Large intestine (tissue), 3 donors: ENCODE results near the gene MBD4. TPM values are rescaled to one million over a fixed set of nuclear protein-coding genes. Genes with fewer than 3 reads are reported as not detected.
"Not testable (repeated sequence)": the region's sequence is repeated elsewhere in the genome, so short reads cannot be mapped to it uniquely, and the experiment has no call there.

Experiments
- DNase-seq, 2 donors: peaks; one replicate each; pipeline versions ENCODE4 v3.0.0 to v3.0.0-alpha.2; 2013
- H3K27ac ChIP-seq: one replicate; pipeline ENCODE4 v1.5.1; 2013; ENCODE audit warnings: low read length
- H3K27me3 ChIP-seq: 2 replicates; pipeline ENCODE4 v1.6.1; 2013; ENCODE audit warnings: low read length; ENCODE audit not compliant: control insufficient read depth, insufficient read depth
- H3K36me3 ChIP-seq: 2 replicates; pipeline ENCODE4 v1.6.1; 2013; ENCODE audit warnings: low read length; ENCODE audit not compliant: control insufficient read depth, insufficient read depth
- H3K4me1 ChIP-seq: one replicate; pipeline ENCODE4 v1.6.1; 2013; ENCODE audit warnings: low read length; ENCODE audit not compliant: control insufficient read depth, insufficient read depth
- H3K4me3 ChIP-seq: one replicate; pipeline ENCODE4 v1.5.1; 2013; ENCODE audit warnings: low read length
- H3K9me3 ChIP-seq: one replicate; pipeline ENCODE4 v1.6.1; 2013; ENCODE audit warnings: mild to moderate bottlenecking, low read depth, low read length, moderate library complexity; ENCODE audit not compliant: control insufficient read depth
- WGBS: methylation state at CpG from one replicate; pipeline ENCODE4 v1.1.5; 2013; ENCODE audit warnings: low lambda C conversion rate; ENCODE audit not compliant: insufficient coverage; 5-methylcytosine and 5-hydroxymethylcytosine counted together
- polyA plus RNA-seq: library from polyadenylated mRNA; unstranded; fragments of 120-200 nt; gene quantifications from one replicate; pipeline ENCODE4 v1.2.1, GENCODE V29; 2013

The MBD4 gene
- polyA plus RNA-seq, 1 donor: 38.4 TPM

GRCh38 chr3:129413238-129413637, 26.5 kb downstream of the MBD4 start:
- no CpG with 5 or more reads among the region's 3 CpGs for WGBS
- not testable (repeated sequence) for DNase-seq

GRCh38 chr3:129412542-129413198, 27.1 kb downstream of the MBD4 start:
- peaks cover 17% of the 10 kb centered on the region for H3K4me1 ChIP-seq
- H3K4me3 ChIP-seq: no peak overlapping the region
- H3K27me3 ChIP-seq: no peaks in the 10 kb centered on the region
- WGBS: no CpG with 5 or more reads among the region's 6 CpGs
- no peak for DNase-seq
- no peaks in the 10 kb centered on the region for H3K9me3 ChIP-seq
- H3K27ac ChIP-seq: peak overlapping the region; percentile 46
- no peaks in the 10 kb centered on the region for H3K36me3 ChIP-seq

More at GRCh38 chr3:129413238-129413637, 26.5 kb downstream of the MBD4 start:
- H3K9me3 ChIP-seq, H3K36me3 ChIP-seq, H3K27me3 ChIP-seq, H3K4me3 ChIP-seq: not testable (repeated sequence)
- Histone ChIP-seq H3K27ac (peak overlapping the region; percentile 46), H3K4me1 (peaks cover 19% of the 10 kb centered on the region)

- H3K27ac ChIP-seq: no peak overlapping the region
Observed at GRCh38 chr3:129410971-129411370, 28.8 kb downstream of the MBD4 start.

GRCh38 chr3:129409541-129409940, 30.2 kb downstream of the MBD4 start:
- Histone ChIP-seq H3K9me3 (no peaks in the 10 kb centered on the region), H3K4me3 (no peak overlapping the region), H3K36me3 (no peaks in the 10 kb centered on the region), H3K27me3 (no peaks in the 10 kb centered on the region), H3K4me1 (peaks cover 17% of the 10 kb centered on the region), H3K27ac (no peak overlapping the region)
- 100% methylated on average over 1 of the region's 2 CpGs for WGBS
- no peak for DNase-seq

More at GRCh38 chr3:129410971-129411370, 28.8 kb downstream of the MBD4 start:
- Histone ChIP-seq H3K36me3 (no peaks in the 10 kb centered on the region), H3K9me3 (no peaks in the 10 kb centered on the region), H3K27me3 (no peaks in the 10 kb centered on the region), H3K4me1 (peaks cover 17% of the 10 kb centered on the region), H3K4me3 (no peak overlapping the region)
- WGBS: no CpG with 5 or more reads among the region's 17 CpGs
- no peak for DNase-seq

GRCh38 chr3:129404610-129405009, 35.1 kb downstream of the MBD4 start:
- no CpG with 5 or more reads among the region's 5 CpGs for WGBS
- Histone ChIP-seq H3K4me1 (no peaks in the 10 kb centered on the region), H3K36me3 (no peaks in the 10 kb centered on the region), H3K27ac (no peak overlapping the region), H3K27me3 (no peaks in the 10 kb centered on the region), H3K4me3 (no peak overlapping the region), H3K9me3 (no peaks in the 10 kb centered on the region)
- DNase-seq: no peak

GRCh38 chr3:129404130-129404529, 35.6 kb downstream of the MBD4 start:
- no CpG with 5 or more reads among the region's 8 CpGs for WGBS
- no peaks in the 10 kb centered on the region for H3K9me3 ChIP-seq

GRCh38 chr3:129403450-129403849, 36.3 kb downstream of the MBD4 start:
- Histone ChIP-seq H3K27ac (no peak overlapping the region), H3K9me3 (no peaks in the 10 kb centered on the region), H3K36me3 (no peaks in the 10 kb centered on the region), H3K4me3 (no peak overlapping the region), H3K27me3 (no peaks in the 10 kb centered on the region), H3K4me1 (peaks cover 2% of the 10 kb centered on the region)
- no CpG with 5 or more reads among the region's 7 CpGs for WGBS
- DNase-seq: no peak

More at GRCh38 chr3:129404130-129404529, 35.6 kb downstream of the MBD4 start:
- H3K27ac ChIP-seq: no peak overlapping the region
- H3K4me3 ChIP-seq: no peak overlapping the region
- H3K36me3 ChIP-seq: no peaks in the 10 kb centered on the region
- no peaks in the 10 kb centered on the region for H3K27me3 ChIP-seq
- H3K4me1 ChIP-seq: no peaks in the 10 kb centered on the region
- no peak for DNase-seq

- Histone ChIP-seq H3K36me3 (no peaks in the 10 kb centered on the region), H3K4me3 (no peak overlapping the region), H3K27me3 (no peaks in the 10 kb centered on the region), H3K27ac (no peak overlapping the region), H3K4me1 (peaks cover 4% of the 10 kb centered on the region), H3K9me3 (no peaks in the 10 kb centered on the region)
- DNase-seq: no peak
- WGBS: 80% methylated on average over 1 of the region's 4 CpGs
Observed at GRCh38 chr3:129402616-129403015, 37.1 kb downstream of the MBD4 start.

- Histone ChIP-seq H3K4me1 (peaks cover 4% of the 10 kb centered on the region), H3K27ac (no peak overlapping the region), H3K4me3 (no peak overlapping the region), H3K36me3 (no peaks in the 10 kb centered on the region), H3K9me3 (no peaks in the 10 kb centered on the region), H3K27me3 (no peaks in the 10 kb centered on the region)
- DNase-seq: no peak
- no CpG with 5 or more reads among the region's 7 CpGs for WGBS
Observed at GRCh38 chr3:129402210-129402609, 37.5 kb downstream of the MBD4 start.

- H3K36me3 ChIP-seq: peaks cover 2% of the 10 kb centered on the region
- H3K9me3 ChIP-seq: no peaks in the 10 kb centered on the region
- WGBS: 20% methylated on average over 1 of the region's 8 CpGs
- peak overlapping the region; percentile 75 for H3K4me3 ChIP-seq
- H3K27me3 ChIP-seq: no peaks in the 10 kb centered on the region
- no peak for DNase-seq
- H3K4me1 ChIP-seq: peaks cover 4% of the 10 kb centered on the region
- H3K27ac ChIP-seq: no peak overlapping the region
Observed at GRCh38 chr3:129399895-129400357, 39.8 kb downstream of the MBD4 start.
